Erythroblast (primary cell): ENCODE data around the gene TENT5C.

Source experiments
- GATA1 ChIP-seq: IDR thresholded peaks from 2 replicates; pipeline ENCODE4 v1.6.1; 2011; ENCODE audit warnings: low read depth, mild to moderate bottlenecking, control low read depth, low read length, moderate library complexity
- POLR2A ChIP-seq: IDR thresholded peaks from 2 replicates; pipeline ENCODE4 v1.6.1; 2011; ENCODE audit warnings: mild to moderate bottlenecking, low read length

DNA sequence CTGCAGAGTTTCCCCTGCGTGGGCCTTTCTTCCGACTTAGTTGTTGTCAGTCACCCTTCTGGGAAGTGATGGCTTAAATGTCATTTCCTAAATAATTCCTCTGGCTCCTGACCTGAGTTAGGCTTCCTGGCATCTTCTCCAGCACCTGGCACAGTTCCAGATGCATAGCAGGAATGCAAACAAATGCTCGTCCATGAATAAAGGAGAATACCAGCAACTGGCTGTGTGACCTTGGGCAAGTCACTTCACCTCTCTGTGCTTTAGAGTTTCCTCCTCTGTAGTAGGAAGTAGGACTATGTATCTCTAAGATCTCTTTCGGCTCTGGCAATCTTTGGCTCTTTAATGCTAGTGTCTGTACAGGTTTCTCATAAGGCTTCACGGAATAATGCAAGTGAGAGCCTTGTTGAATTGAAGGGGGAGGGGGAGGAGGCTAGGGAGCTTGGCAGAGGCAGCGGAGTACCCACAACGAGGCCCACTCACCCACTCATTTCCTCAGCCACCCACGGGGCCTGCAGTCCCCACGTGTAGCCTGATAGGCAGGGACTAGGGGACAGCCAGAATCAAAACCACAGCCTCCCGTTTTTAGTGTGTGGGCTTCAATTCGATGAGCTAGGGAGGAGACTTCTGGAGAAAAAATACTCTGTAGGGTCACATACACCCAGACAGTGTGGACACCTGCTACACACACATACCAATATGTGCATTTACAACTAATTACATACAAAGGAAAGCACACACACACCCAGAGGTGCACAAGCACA, 48.1 kb downstream of the TENT5C start:
- no peak for TF ChIP-seq POLR2A
- TF ChIP-seq GATA1 = no peak
